T1000 (cell line): Measurements from ENCODE around the gene DNAJB8.

Source experiments
- DNase-seq: peaks from one replicate; lab custom pipeline; 2025; ENCODE audit warnings: mixed read lengths; lab: John Stamatoyannopoulos, UW

The DNAJB8 gene

DNA sequence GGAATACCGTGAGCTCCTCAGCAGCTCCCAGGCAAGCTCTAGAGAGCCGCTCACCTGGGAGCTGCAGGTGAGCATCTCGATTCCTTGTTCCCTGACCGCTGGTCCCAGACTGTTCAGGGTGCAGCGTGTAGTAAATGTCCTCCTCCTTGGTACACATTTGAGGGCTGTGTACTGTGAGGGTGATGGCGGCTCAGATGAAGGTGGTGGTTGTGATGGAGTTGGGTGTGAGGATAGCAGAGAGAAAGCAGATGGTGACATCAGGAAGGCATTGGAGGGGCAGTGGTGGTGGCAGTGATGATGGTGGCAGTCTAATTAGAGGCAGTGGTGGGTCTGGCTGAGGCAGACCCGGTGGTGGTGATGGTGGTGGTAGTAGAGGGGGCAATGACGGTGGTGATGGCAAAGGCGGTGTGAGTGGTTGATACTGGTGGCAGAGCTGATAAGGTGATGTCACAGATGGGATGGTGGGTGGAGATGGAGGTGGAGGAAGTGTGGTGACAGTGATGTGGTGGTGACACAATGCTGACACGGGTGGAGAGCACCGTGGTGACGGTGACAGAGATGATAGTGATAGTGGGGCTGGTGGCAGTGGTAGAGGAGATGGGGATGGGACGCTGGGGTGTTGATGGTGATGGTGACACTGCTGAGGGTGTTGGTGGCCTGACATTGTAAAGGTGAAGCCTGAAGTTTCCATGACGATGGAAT is at the start of gene DNAJB8:
TSS of gene DNAJB8 (minus strand) at position 51 of the 702 bp plus-strand sequence. CDS start 3,645 bp downstream, outside the sequence.
- no peak for DNase-seq

DNA sequence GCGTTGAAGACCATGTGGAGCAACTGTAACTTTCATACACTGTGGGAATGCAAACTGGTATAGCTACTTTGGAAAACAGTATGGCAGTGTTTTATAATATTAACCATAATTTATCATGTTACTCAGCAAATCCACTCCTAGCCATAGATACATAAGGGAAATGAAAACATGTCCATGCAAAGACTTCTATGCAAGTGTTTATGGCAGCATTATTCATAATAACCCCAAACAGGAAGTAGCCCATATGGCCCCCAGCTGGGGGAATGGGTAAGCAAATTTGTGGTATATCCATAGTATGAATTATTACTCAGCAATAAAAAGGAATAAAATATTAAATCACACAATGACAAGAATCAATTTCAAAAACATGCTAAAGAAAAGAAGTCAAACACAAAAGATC is 49.3 kb upstream of the DNAJB8 start:
- no peak for DNase-seq

- DNase-seq, result no peak
Observed at GRCh38 chr3:128508852-128509251, 42.2 kb upstream of the DNAJB8 start.

- no peak for DNase-seq
Observed at GRCh38 chr3:128506754-128507153, 40.1 kb upstream of the DNAJB8 start.

DNA sequence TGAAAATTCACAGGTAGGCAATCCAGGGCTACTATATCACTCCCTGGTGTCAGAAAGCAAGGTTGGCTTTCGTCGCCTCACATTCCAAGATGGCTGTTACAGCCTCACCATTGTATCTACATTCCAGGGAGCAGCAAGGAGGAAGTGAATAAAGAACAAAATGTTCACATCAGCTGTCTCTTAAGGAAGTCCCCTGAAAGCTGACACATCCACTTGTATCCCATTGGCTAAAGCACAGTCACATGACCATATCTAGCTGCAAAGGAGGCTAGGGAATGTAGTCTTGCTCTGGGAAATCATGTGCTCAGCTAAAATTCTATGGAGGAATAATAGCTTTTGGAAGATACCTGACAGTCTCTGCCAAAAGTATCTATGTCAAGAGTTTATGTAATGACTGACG is 39.1 kb upstream of the DNAJB8 start:
- DNase-seq, result no peak

- no peak for DNase-seq
Observed at GRCh38 chr3:128504963-128505730, 38.5 kb upstream of the DNAJB8 start.

DNA sequence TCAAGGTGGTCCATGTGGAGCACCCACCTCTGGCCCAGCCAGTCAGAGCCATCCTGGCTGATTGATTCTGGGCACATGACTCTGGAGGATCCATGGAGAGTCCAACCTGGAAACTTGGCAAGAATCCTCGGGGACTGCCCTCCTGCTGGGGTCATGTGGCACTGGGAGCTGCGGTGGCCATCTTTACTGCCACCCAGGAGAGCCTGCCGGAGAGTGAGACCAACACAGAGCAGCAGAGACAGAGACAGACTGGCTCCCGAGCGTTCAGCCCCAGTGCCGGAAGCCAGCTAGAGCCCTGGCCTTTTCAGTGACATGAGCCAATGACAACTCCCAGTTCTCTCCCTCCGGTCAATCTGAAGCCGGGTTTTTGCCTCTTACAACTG is 37.8 kb upstream of the DNAJB8 start:
- no peak for DNase-seq

DNA sequence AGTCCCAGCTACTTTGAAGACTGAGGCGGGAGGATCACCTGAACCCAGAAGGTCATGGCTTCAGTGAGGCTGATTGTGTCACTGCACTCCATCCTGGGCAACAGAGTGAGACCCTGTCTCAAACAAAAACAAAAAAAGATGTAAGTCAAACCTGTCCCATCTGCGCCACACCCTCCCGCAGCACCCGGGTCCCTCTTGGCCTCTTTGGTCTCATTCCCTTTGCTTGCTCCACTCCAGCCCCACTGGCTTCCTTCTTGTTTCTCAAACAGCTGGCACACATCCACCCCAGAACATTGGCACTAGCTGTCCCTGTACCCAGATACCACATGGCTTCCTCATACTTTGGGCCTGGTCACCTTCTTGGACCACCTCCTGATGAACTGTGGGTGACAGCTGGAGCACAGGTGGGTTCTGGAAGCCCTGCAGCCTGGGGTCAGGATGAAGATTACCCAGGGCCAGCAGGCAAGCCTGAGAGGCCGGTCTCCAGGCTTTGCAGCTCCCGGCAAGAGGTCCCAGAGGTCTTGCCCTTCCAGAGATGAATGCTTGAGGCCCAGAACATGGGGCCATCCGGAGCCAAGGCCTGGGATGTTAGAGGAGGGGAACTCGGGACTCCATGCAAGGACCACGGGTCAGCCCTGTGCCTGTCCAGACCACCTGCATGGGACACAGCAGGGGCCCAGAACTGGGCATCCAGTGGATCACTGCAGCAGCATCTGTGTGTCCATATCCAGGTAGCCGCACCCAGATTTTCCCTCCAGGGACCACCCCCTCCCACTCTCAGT is 37.3 kb upstream of the DNAJB8 start:
- DNase-seq, result no peak

DNA sequence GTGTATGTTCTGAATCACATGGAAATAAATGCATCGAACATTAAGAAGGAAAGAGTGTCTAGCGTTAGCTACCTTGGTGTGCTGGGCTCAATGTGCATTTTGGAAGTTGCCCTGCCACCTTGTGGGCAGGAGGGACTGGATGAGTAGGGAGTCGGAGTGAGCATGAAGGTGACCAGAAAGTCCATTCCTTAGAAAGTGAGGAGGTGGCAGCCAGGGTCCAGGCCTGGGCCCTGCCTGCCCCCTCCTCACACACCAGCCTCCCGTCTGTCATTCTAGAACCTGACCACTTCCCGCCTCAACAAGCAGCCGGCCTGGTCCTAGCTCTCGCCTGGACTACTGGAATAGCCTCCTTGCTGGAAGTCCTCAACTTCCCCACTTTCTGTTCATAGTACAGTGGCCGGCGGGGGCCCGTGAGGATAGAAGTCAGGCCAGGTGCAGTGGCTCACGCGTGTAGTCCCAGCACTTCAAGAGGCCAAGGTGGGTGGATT is 36.5 kb upstream of the DNAJB8 start:
- DNase-seq, result no peak

- no peak for DNase-seq
Observed at GRCh38 chr3:128502712-128503111, 36.0 kb upstream of the DNAJB8 start.

DNA sequence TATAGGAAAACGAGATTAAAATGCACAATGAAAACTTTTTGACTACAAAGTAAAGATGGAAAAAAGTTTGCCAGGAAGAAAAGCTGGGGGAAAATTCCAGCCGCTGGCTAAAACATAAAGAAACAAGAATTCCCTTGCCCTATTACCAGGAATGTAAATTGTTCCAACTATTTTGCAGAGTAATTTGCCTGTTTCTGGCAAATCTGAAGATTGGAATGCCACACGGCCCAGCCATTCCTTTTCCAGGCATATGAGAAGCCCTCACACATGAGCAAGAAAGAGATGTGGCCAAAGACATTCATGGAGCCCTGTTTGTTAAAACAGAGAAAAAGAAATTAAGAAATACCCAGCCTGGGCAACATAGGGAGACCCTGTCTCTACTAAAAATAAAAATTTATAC is 34.7 kb upstream of the DNAJB8 start:
- no peak for DNase-seq

- DNase-seq, result no peak
Observed at GRCh38 chr3:128500556-128500955, 33.9 kb upstream of the DNAJB8 start.

DNA sequence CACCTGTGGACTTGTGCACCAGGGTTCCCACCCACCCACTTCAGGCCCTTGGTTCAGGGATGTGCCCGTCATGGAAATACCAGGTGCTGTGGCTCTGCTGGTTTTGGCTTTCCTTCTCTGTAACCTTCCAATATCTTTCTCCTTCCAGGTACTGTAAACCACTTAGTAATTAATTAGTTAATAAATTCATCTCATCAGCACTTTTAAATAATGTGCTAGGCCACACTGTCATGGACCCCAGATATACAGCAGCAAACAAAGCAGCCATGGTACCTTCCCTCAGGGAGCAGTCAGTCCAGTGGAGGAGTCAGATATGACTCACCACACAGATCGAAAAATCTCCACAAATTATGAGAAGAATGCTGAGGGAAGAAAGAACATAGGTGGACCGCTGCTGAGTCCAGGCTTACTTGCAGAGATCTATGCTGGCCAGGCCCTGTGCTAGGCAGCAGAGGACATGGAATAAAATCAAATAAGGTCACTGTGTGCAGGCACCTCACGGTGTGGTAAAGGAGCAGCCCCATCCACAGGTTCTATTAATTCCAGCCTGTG is 33.1 kb upstream of the DNAJB8 start:
- no peak for DNase-seq

- DNase-seq, result no peak
Observed at GRCh38 chr3:128498901-128499530, 32.3 kb upstream of the DNAJB8 start.

- DNase-seq, result no peak
Observed at GRCh38 chr3:128498127-128498626, 31.5 kb upstream of the DNAJB8 start.

DNA sequence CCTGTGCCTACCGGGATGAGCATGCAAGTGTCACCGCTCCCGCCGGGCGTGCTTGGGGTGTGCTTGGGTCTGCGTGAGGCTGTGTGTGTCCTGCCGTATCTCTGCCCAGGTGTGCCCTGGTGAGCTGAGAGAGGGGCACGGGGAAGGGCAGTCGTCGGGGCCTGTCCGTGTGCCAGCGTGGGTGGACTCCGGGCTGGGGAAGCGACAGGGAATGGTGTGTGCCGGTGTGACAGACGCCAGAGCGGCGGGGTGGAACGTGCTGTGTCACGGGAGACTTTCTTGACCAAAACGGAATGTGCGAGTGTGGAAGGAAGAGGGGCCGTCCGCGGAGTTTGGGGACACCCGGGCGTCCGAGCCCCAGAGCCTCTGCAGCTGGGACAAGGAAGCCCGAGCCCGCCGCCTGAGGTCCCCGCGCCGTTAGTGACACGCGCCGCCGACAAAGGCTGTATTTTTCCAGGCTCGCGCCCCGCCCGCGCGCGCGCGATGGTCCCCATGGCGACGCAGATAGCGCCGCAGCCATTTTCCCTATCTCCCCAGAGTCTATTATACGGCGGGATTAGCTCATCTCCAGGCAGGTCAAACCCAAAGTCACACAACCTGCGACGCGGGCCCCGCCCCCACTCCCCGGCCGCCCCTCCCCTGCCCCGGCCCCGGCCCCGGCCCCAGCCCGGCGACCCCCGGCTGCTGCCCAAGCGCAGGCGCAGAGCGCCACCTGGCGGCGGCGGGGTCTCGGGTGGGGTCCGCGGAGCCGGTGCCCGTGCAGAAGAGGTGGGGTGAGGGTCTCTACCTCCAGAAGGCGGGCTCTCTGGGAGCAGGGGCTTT is 30.8 kb upstream of the DNAJB8 start:
- peak; percentile 57 for DNase-seq

DNA sequence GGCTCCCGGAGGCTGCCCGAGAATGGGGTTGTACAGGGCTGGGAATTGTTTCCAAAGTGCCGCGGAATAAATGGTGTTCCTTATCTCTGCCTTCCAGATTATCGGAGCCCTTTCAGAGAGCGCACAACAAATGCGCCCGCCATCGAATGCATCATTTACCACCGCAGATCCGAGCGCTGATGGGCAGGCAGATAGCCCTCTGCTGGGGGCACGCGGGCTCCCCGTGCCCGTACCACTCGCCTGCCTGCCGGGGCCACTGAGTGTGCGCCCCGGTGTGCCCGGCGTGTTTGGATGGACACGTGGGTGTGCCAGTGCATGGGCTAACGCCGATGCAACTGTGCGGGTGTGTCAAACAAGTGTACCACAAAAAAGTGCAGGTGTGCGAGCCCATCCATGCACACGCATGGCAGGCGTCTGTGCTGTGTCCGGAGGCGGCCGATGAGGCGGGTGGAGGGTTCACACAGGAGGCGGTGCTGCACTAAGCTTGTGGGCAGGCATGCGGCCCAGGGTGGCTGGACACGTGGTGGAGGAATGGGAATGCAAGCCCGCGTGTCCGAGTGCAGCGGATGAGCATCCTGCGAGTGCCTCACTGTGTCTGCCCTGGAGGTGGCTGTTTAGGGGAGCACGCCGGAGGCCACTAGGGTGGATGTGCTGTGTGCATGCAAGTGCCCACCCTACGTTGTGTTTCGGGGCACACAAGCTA is 30.1 kb upstream of the DNAJB8 start:
- DNase-seq, result no peak

DNA sequence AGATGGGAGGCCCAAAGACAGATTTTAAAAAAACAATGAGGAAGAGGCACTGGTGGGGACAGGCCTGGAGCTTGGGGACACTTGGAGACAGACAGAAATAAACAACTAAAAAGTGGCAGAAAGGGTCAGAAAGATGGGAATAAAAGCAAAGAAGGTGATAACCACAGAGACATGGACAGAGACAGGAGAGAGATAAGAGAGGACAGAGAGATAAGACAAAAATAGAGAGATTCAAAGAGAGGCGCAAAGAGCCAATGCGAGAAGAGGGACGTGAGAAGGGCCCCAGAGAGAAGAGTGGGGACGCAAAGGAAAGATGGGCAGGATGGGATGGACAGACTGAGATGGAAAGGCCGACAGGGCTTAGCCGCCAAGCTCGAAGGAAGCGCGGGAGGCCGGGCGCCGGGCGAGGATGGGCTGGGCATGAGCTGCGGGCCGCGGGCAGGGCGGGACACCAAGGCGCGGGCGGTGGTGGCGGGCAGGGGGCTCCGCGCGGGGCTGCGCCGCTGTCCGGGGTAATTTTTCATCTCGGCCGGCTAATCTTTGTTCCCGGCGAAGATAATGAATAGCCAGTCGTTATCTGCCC is 29.4 kb upstream of the DNAJB8 start:
- no peak for DNase-seq

GRCh38 chr3:128495435-128495970 is 28.8 kb upstream of the DNAJB8 start:
- DNase-seq, result no peak

GRCh38 chr3:128494367-128494650 is 27.6 kb upstream of the DNAJB8 start:
- no peak for DNase-seq
